ENCODE results near the gene MBOAT2.

Gene MBOAT2

DNA sequence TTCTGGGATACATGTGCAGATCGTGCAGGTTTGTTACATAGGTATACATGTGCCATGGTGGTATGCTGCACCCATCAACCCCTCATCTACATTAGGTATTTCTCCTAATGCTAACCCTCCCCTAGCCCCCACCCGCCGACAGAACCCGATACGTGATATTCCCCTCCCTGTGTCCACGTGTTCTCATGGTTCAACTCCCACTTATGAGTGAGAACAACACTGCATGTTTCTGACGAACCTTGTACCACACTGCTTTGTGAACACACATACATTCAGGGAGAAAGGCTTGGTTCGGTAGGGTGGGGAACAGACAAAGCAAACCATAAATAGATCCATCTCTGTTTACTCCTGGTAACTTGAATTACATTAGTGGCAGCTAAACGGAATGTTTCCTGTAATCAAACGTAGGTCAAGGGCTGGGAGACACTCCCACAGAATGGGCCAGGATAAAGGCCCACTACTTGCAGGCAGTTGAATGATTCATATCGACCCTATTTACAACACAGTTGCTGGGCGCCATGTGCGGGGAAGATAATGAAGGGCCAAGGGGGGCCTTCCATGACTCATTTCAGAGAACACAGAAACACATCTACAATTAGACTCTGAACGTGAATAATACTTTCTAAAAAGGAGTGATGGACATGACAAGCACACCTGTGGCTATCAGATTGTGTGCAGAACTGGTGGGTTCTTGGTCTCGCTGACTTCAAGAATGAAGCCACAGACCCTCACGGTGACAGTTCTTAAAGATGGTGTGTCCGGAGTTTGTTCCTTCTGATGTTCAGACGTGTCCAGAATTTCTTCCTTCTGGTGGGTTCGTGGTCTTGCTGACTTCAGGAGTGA lies 109.3 kb downstream of the MBOAT2 start:
- DNase-seq (no peak), ATAC-seq (ENCODE audit: insufficient read depth, low read depth) (no peak)
- no peaks in the 10 kb centered on the region for H3K27me3 ChIP-seq (ENCODE audit: insufficient read depth, low read length, poor library complexity)
- H3K9ac ChIP-seq (ENCODE audit: low read depth, low read length), result no peak overlapping the region
- no peaks in the 10 kb centered on the region for H3K4me1 ChIP-seq (ENCODE audit: insufficient read depth, low read length)
- TF ChIP-seq, protein P1, sequence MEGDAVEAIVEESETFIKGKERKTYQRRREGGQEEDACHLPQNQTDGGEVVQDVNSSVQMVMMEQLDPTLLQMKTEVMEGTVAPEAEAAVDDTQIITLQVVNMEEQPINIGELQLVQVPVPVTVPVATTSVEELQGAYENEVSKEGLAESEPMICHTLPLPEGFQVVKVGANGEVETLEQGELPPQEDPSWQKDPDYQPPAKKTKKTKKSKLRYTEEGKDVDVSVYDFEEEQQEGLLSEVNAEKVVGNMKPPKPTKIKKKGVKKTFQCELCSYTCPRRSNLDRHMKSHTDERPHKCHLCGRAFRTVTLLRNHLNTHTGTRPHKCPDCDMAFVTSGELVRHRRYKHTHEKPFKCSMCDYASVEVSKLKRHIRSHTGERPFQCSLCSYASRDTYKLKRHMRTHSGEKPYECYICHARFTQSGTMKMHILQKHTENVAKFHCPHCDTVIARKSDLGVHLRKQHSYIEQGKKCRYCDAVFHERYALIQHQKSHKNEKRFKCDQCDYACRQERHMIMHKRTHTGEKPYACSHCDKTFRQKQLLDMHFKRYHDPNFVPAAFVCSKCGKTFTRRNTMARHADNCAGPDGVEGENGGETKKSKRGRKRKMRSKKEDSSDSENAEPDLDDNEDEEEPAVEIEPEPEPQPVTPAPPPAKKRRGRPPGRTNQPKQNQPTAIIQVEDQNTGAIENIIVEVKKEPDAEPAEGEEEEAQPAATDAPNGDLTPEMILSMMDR (IDR thresholded peaks at IDR 0.05; ENCODE audit: borderline replicate concordance, extremely low read depth, low read length, poor library complexity, severe bottlenecking), result no peak
- no peak for TF ChIP-seq EZH2 (IDR thresholded peaks at IDR 0.05; ENCODE audit: borderline replicate concordance, low read depth, low read length, severe bottlenecking)
- H4K20me1 ChIP-seq (ENCODE audit: insufficient read depth, low read length), result no peaks in the 10 kb centered on the region
- no peak overlapping the region for H2AFZ ChIP-seq (ENCODE audit: low read depth, low read length)
- H3K4me3 ChIP-seq (ENCODE audit: low read depth in 1 of 2, low read length in 2 of 2), result no peak overlapping the region
- peaks cover 6% of the 10 kb centered on the region for H3K9me3 ChIP-seq (ENCODE audit: insufficient read depth, low read length, severe bottlenecking)
- peaks cover 14% of the 10 kb centered on the region for H3K36me3 ChIP-seq (ENCODE audit: insufficient read depth, low read length)
- no peak overlapping the region for H3K27ac ChIP-seq (ENCODE audit: low read length)
- H3K4me2 ChIP-seq (ENCODE audit: insufficient read depth, low read length), result no peak overlapping the region
- H3K79me2 ChIP-seq (ENCODE audit: insufficient read depth, low read length), result no peaks in the 10 kb centered on the region

DNA sequence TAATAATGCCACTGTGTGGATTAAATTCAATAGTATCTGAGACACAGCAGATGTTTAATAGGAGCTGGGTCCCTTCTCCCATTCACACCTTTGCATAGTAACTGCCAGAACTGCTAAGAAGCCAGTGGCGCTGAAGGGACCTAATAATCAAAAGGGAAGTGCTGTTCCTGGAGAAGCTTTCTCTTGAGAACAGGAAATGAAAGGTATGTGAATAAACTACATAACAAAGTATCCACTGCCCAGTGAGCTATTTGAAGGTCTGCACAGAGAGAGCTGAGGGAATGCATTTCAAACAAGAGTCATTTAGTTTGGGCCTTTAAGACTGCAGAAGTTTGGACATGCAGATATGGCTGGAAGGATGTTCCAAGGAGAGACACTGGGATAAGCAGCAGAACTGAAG lies 110.0 kb downstream of the MBOAT2 start:
- ATAC-seq (ENCODE audit: insufficient read depth, low read depth) (no peak), DNase-seq (no peak)
- no peaks in the 10 kb centered on the region for H3K27me3 ChIP-seq (ENCODE audit: insufficient read depth, low read length, poor library complexity)
- H3K79me2 ChIP-seq (ENCODE audit: insufficient read depth, low read length), result no peaks in the 10 kb centered on the region
- H3K4me2 ChIP-seq (ENCODE audit: insufficient read depth, low read length), result no peak overlapping the region
- TF ChIP-seq, protein P1 (IDR thresholded peaks at IDR 0.05; ENCODE audit: borderline replicate concordance, extremely low read depth, low read length, poor library complexity, severe bottlenecking), result no peak
- TF ChIP-seq EZH2 (IDR thresholded peaks at IDR 0.05; ENCODE audit: borderline replicate concordance, low read depth, low read length, severe bottlenecking), result no peak
- no peaks in the 10 kb centered on the region for H3K4me1 ChIP-seq (ENCODE audit: insufficient read depth, low read length)
- H4K20me1 ChIP-seq (ENCODE audit: insufficient read depth, low read length), result no peaks in the 10 kb centered on the region
- peaks cover 14% of the 10 kb centered on the region for H3K36me3 ChIP-seq (ENCODE audit: insufficient read depth, low read length)
- no peak overlapping the region for H3K4me3 ChIP-seq (ENCODE audit: low read depth in 1 of 2, low read length in 2 of 2)
- no peak overlapping the region for H3K9ac ChIP-seq (ENCODE audit: low read depth, low read length)
- no peak overlapping the region for H3K27ac ChIP-seq (ENCODE audit: low read length)
- peaks cover 6% of the 10 kb centered on the region for H3K9me3 ChIP-seq (ENCODE audit: insufficient read depth, low read length, severe bottlenecking)
- H2AFZ ChIP-seq (ENCODE audit: low read depth, low read length), result no peak overlapping the region

- H3K36me3 ChIP-seq (ENCODE audit: insufficient read depth, low read length), result peaks cover 14% of the 10 kb centered on the region
- no peak for DNase-seq
- peaks cover 6% of the 10 kb centered on the region for H3K9me3 ChIP-seq (ENCODE audit: insufficient read depth, low read length, severe bottlenecking)
- no peaks in the 10 kb centered on the region for H4K20me1 ChIP-seq (ENCODE audit: insufficient read depth, low read length)
- peaks cover 6% of the 10 kb centered on the region for H3K4me1 ChIP-seq (ENCODE audit: insufficient read depth, low read length)
- no peak overlapping the region for H3K4me2 ChIP-seq (ENCODE audit: insufficient read depth, low read length)
- H3K4me3 ChIP-seq (ENCODE audit: low read depth in 1 of 2, low read length in 2 of 2), result no peak overlapping the region
- no peaks in the 10 kb centered on the region for H3K79me2 ChIP-seq (ENCODE audit: insufficient read depth, low read length)
- no peak overlapping the region for H2AFZ ChIP-seq (ENCODE audit: low read depth, low read length)
- no peaks in the 10 kb centered on the region for H3K27me3 ChIP-seq (ENCODE audit: insufficient read depth, low read length, poor library complexity)
- TF ChIP-seq, protein P1 (IDR thresholded peaks at IDR 0.05; ENCODE audit: borderline replicate concordance, extremely low read depth, low read length, poor library complexity, severe bottlenecking), result no peak
- no peak for TF ChIP-seq EZH2 (IDR thresholded peaks at IDR 0.05; ENCODE audit: borderline replicate concordance, low read depth, low read length, severe bottlenecking)
- no peak for ATAC-seq (ENCODE audit: insufficient read depth, low read depth)
- no peak overlapping the region for H3K9ac ChIP-seq (ENCODE audit: low read depth, low read length)
- no peak overlapping the region for H3K27ac ChIP-seq (ENCODE audit: low read length)
These were observed 111.4 kb downstream of the MBOAT2 start for GRCh38 chr2:8892111-8892510.
